Neural cell (in vitro differentiated cells): ENCODE measurements around the gene FSHR. TPM values are rescaled to one million over a fixed set of nuclear protein-coding genes. Genes with fewer than 3 reads are reported as not detected.

Experiments used
- H2AFZ ChIP-seq: fragments of 200-600, 300-800 bp; sonication (generic), shearing (Covaris generic); 2 replicates; pipeline ENCODE4 v1.6.0; 2014; ENCODE audit warnings: low read depth, mild to moderate bottlenecking, antibody characterized with exemption, low read length, moderate library complexity
- H3F3A ChIP-seq: fragments of 200-600 bp; shearing (Covaris generic); 2 replicates; pipeline ENCODE4 v1.6.1; 2016; ENCODE audit warnings: mild to moderate bottlenecking, moderate library complexity, mixed read lengths, antibody characterized with exemption, low read length; ENCODE audit not compliant: insufficient read depth, poor library complexity, severe bottlenecking
- H3K27ac ChIP-seq: fragments of 200-600, 300-800 bp; sonication (generic), shearing (Covaris generic); 2 replicates; pipeline ENCODE4 v1.5.1; 2014; ENCODE audit warnings: mild to moderate bottlenecking, low read length, moderate library complexity
- H3K27me3 ChIP-seq: fragments of 300-800, 200-600 bp; sonication (generic), shearing (Covaris generic); 2 replicates; pipeline ENCODE4 v1.6.0; 2014; ENCODE audit warnings: mild to moderate bottlenecking, low read depth, low read length, moderate library complexity; ENCODE audit not compliant: insufficient read depth
- H3K36me3 ChIP-seq: fragments of 300-800, 200-600 bp; sonication (generic), shearing (Covaris generic); 2 replicates; pipeline ENCODE4 v1.5.1; 2014; ENCODE audit warnings: mild to moderate bottlenecking, antibody characterized with exemption, low read length, moderate library complexity; ENCODE audit not compliant: insufficient read depth
- H3K4me2 ChIP-seq: fragments of 300-800, 200-600 bp; sonication (generic), shearing (Covaris generic); 2 replicates; pipeline ENCODE4 v1.6.0; 2014; ENCODE audit warnings: mild to moderate bottlenecking, low read length
- H3K4me3 ChIP-seq: fragments of 300-800, 200-600 bp; sonication (generic), shearing (Covaris generic); 2 replicates; pipeline ENCODE4 v1.5.1; 2014; ENCODE audit warnings: mild to moderate bottlenecking, low read length, moderate library complexity
- H3K79me2 ChIP-seq: fragments of 200-600 bp; shearing (Covaris generic); replicated peaks from 2 replicates; pipeline ENCODE4 v1.6.0; 2014; ENCODE audit warnings: mild to moderate bottlenecking, low read length, moderate library complexity; ENCODE audit not compliant: insufficient read depth
- H3K9ac ChIP-seq: fragments of 300-800, 200-600 bp; sonication (generic), shearing (Covaris generic); 2 replicates; pipeline ENCODE4 v1.6.1; 2016; ENCODE audit warnings: mild to moderate bottlenecking, low read length, mixed read lengths
- H3K9me2 ChIP-seq: fragments of 200-600 bp; shearing (Covaris generic); 2 replicates; pipeline ENCODE4 v1.6.1; 2016; ENCODE audit warnings: mild to moderate bottlenecking, low read length, mixed read lengths; ENCODE audit not compliant: insufficient read depth
- H3K9me3 ChIP-seq: fragments of 200-600, 300-800 bp; sonication (generic), shearing (Covaris generic); 2 replicates; pipeline ENCODE4 v1.6.1; 2016; ENCODE audit warnings: mild to moderate bottlenecking, mixed run types, low read length, moderate library complexity, mixed read lengths
- H4K20me1 ChIP-seq: fragments of 200-600 bp; shearing (Covaris generic); 2 replicates; pipeline ENCODE4 v1.6.1; 2016; ENCODE audit warnings: mild to moderate bottlenecking, mixed run types; ENCODE audit not compliant: insufficient read depth
- CTCF ChIP-seq: fragments of 450-650 bp; IDR thresholded peaks from 2 replicates; pipeline ENCODE4 v1.5.1; 2014; ENCODE audit warnings: antibody characterized with exemption, mild to moderate bottlenecking, moderate library complexity; ENCODE audit not compliant: poor library complexity, severe bottlenecking
- EP300 ChIP-seq: fragments of 450-650 bp; conservative IDR thresholded peaks from 2 replicates; pipeline ENCODE4 v1.6.1; 2014; ENCODE audit warnings: antibody characterized with exemption, mild to moderate bottlenecking, moderate library complexity; ENCODE audit not compliant: poor library complexity, severe bottlenecking
- EZH2 ChIP-seq: fragments of 200-600, 300-800 bp; shearing (Covaris generic), sonication (generic); IDR thresholded peaks from 2 replicates; pipeline ENCODE4 v1.6.1; 2014; ENCODE audit warnings: antibody characterized with exemption, low read length, borderline replicate concordance, mild to moderate bottlenecking; ENCODE audit not compliant: insufficient read depth, poor library complexity, severe bottlenecking
- MXI1 ChIP-seq: fragments of 450-650 bp; conservative IDR thresholded peaks from 2 replicates; pipeline ENCODE4 v1.6.1; 2014; ENCODE audit warnings: antibody characterized with exemption, mild to moderate bottlenecking; ENCODE audit not compliant: poor library complexity, severe bottlenecking
- POLR2AphosphoS5 ChIP-seq: IDR thresholded peaks from 2 replicates; pipeline ENCODE4 v1.6.1; 2012
- RAD21 ChIP-seq: fragments of 450-650 bp; conservative IDR thresholded peaks from 2 replicates; pipeline ENCODE4 v1.6.1; 2014; ENCODE audit warnings: antibody characterized with exemption, mild to moderate bottlenecking, moderate library complexity
- REST ChIP-seq: IDR thresholded peaks from 2 replicates; pipeline ENCODE4 v1.6.1; 2012; ENCODE audit warnings: borderline replicate concordance
- SMC3 ChIP-seq: fragments of 450-650 bp; conservative IDR thresholded peaks from 2 replicates; pipeline ENCODE4 v1.6.1; 2014; ENCODE audit warnings: antibody characterized with exemption, mild to moderate bottlenecking, moderate library complexity; ENCODE audit not compliant: poor library complexity
- TAF1 ChIP-seq: IDR thresholded peaks from 2 replicates; pipeline ENCODE4 v1.6.1; 2012; ENCODE audit warnings: low read depth
- polyA plus RNA-seq: library from polyadenylated mRNA; depleted of rRNA; stranded (reverse); fragments of >200 nt; gene quantifications from 2 replicates; pipeline ENCODE4 v1.2.3, GENCODE V29; 2014

The FSHR gene
- polyA plus RNA-seq, 1 donor from 2014 or later, result not detected

- H2AFZ ChIP-seq, result no peak overlapping the region
- H3K36me3 ChIP-seq, result no peaks in the 10 kb centered on the region
- no peaks in the 10 kb centered on the region for H3F3A ChIP-seq
- no peak for TF ChIP-seq REST
- TF ChIP-seq CTCF, result no peak
- no peak for TF ChIP-seq RAD21
- H3K9ac ChIP-seq, result no peak overlapping the region
- no peaks in the 10 kb centered on the region for H3K79me2 ChIP-seq
- no peak overlapping the region for H3K27ac ChIP-seq
- H4K20me1 ChIP-seq, result no peaks in the 10 kb centered on the region
- H3K4me2 ChIP-seq, result no peak overlapping the region
- H3K4me3 ChIP-seq, result no peak overlapping the region
- H3K27me3 ChIP-seq, result no peaks in the 10 kb centered on the region
- no peaks in the 10 kb centered on the region for H3K9me2 ChIP-seq
- no peaks in the 10 kb centered on the region for H3K9me3 ChIP-seq
Measured at GRCh38 chr2:48932667-48933066, 221.6 kb downstream of the FSHR start.

- no peak overlapping the region for H3K4me3 ChIP-seq
- H3K79me2 ChIP-seq, result no peaks in the 10 kb centered on the region
- no peak overlapping the region for H3K4me2 ChIP-seq
- no peak overlapping the region for H3K9ac ChIP-seq
- H2AFZ ChIP-seq, result no peak overlapping the region
- no peaks in the 10 kb centered on the region for H3K9me3 ChIP-seq
- no peaks in the 10 kb centered on the region for H3K36me3 ChIP-seq
- no peaks in the 10 kb centered on the region for H3F3A ChIP-seq
- H3K9me2 ChIP-seq, result no peaks in the 10 kb centered on the region
- no peaks in the 10 kb centered on the region for H3K27me3 ChIP-seq
- no peak for TF ChIP-seq EZH2
- TF ChIP-seq RAD21, result no peak
- TF ChIP-seq POLR2AphosphoS5, result no peak
- TF ChIP-seq TAF1, result no peak
- TF ChIP-seq MXI1, result no peak
- no peak for TF ChIP-seq SMC3
- no peaks in the 10 kb centered on the region for H4K20me1 ChIP-seq
- no peak overlapping the region for H3K27ac ChIP-seq
Measured at GRCh38 chr2:48929571-48930301, 224.6 kb downstream of the FSHR start.

GRCh38 chr2:48927355-48927754 is 227.0 kb downstream of the FSHR start:
- Histone ChIP-seq H3K9me3 (no peaks in the 10 kb centered on the region), H3K9me2 (no peaks in the 10 kb centered on the region), H3K4me3 (no peak overlapping the region), H3K36me3 (no peaks in the 10 kb centered on the region), H3K9ac (no peak overlapping the region), H2AFZ (no peak overlapping the region), H3F3A (no peaks in the 10 kb centered on the region), H3K4me2 (no peak overlapping the region), H4K20me1 (no peaks in the 10 kb centered on the region), H3K27me3 (no peaks in the 10 kb centered on the region), H3K27ac (no peak overlapping the region), H3K79me2 (no peaks in the 10 kb centered on the region)
- no peak for TF ChIP-seq REST
- no peak for TF ChIP-seq RAD21
- no peak for TF ChIP-seq SMC3
- TF ChIP-seq POLR2AphosphoS5, result no peak
- no peak for TF ChIP-seq EP300
- no peak for TF ChIP-seq MXI1
- no peak for TF ChIP-seq CTCF
- TF ChIP-seq TAF1, result no peak
- TF ChIP-seq EZH2, result no peak
